ENCODE data around the gene GPT2.
"Not testable (repeated sequence)": the region's sequence is repeated elsewhere in the genome, so short reads cannot be mapped to it uniquely, and the experiment has no call there.

Gene GPT2

DNA sequence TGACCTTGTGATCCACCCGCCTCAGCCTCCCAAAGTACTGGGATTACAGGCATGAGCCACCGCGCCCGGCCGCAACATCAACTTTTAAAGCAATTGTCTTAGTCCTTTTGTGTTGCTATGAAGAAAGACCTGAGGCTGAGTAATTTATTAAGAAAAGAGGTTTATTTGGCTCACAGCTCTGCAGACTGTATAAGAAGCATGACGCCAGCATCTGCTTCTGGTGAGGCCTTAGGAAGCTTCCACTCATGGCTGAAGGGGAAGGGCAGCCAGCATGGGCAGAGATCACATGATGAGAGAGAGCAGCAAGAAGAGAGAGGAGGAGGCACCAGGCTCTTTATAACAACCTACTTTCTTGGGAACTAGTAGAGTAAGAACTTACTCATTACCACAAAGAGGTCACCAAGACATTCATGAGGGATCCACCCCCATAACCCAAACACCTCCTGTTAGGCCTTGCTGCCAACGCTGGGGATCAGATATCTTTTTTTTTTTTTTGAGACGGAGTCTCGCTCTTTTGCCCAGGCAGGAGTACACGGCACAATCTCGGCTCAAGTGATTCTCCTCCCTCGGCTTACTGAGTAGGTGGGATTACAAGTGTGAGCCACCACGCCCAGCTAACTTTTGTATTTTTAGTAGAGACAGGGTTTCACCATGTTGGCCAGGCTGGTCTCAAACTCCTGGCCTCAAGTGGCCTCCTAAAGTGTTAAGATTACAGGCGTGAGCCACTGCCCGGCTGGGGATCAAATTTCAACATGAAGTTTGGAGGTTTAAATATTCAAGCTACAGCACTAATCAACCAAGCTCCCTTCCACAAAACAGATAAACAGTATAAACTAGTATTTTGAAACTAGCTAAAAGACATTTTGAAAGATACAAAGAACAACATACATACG is 21.4 kb upstream of the GPT2 start:
- DNase-seq: no peak

GRCh38 chr16:46866286-46866685 is 17.9 kb upstream of the GPT2 start:
- no peak for DNase-seq

GRCh38 chr16:46867486-46867885 is 16.7 kb upstream of the GPT2 start:
- DNase-seq: not testable (repeated sequence)

DNA sequence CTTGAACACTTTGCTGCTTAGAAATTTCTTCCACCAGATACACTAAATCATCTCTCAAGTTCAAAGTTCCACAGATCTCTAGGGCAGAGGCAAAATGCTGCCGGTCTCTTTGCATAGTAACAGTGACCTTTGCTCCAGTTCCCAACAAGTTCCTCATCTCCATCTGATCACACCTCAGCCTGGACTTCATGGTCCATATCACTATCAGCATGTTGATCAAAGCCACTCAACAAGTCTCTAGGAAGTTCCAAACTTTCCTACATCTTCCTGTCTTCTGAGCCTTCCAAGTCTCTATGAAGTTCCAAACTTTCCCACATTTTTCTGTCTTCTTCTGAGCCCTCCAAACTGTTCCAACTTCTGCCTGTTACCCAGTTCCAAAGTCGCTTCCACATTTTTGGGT is 15.3 kb upstream of the GPT2 start:
- DNase-seq: not testable (repeated sequence)

DNA sequence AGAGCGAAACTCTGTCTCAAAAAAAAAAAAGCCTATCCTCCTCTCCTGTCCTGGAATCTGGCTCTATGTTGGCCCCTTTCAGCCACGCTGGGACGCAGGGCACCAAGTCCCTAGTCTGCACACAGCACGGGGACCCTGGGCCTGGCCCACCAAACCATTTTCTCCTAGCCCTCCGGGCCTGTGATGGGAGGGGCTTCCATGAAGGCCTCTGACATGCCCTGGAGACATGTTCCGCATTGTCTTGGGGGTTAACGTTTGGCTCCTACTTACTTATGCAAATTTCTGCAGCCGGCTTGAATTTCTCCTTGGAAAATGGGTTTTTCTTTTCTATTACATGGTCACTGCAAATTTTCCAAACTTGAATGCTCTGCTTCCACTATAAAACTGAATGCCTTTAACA is 12.6 kb upstream of the GPT2 start:
- DNase-seq: no peak

DNA sequence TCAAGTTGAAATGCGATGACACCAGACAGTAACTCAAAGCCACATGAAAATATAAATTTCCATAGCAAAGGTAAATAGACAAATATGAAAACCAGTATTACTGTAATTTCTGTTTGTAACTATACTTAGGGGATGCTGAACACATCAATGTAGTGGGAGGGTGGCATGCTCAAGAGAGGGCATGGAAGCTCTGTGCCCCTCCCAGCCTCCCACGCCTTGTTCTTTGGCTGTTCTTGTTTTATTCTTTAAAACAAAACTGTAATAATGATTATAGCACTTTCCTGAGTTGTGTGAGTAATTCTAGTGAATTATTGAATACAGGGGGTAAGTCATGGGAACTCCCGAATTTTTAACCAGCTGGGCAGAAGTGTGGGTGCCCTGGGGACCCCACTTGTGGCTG is 11.0 kb upstream of the GPT2 start:
- no peak for DNase-seq

DNA sequence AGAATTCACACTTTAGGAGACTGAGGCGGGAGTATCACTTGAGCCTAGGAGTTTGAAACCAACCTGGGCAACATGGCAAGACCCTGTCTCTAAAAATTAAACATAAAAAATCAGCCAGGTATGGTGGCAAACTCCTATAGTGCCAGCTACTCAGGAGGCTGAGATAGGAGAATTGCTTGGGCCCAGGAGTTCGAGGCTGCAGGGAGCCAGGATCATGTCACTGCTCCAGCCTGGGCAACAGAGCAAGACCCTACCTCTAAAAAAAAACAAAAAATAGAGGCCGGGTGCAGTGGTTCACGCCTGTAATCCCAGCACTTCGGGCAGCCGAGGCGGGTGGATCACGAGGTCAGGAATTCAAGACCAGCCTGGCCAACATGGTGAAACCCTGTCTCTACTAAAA is 8.9 kb upstream of the GPT2 start:
- no peak for DNase-seq

- no peak for DNase-seq
Measured at GRCh38 chr16:46882304-46882939, 1.7 kb upstream of the GPT2 start.

- no peak for DNase-seq
Measured at GRCh38 chr16:46882940-46883307, 1.2 kb upstream of the GPT2 start.

DNA sequence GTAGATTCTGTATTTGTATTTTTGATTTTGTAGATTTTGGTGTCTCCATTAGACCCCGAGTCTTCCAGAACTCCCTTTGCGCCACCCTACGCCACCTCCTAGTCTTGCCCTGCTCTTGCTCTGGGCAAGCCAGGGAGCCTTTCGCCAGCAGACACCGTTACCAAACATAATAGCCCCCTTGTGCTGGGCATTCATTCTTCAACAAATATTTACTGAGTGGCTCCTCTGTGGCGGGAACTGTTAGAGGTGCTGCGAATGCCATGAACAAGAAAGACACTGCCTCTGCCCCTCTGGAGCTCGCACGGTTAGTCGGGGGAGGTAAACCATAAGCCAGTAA is 841 bp upstream of the GPT2 start:
- peak in 1 of 2 donors; percentile 4 for DNase-seq

DNA sequence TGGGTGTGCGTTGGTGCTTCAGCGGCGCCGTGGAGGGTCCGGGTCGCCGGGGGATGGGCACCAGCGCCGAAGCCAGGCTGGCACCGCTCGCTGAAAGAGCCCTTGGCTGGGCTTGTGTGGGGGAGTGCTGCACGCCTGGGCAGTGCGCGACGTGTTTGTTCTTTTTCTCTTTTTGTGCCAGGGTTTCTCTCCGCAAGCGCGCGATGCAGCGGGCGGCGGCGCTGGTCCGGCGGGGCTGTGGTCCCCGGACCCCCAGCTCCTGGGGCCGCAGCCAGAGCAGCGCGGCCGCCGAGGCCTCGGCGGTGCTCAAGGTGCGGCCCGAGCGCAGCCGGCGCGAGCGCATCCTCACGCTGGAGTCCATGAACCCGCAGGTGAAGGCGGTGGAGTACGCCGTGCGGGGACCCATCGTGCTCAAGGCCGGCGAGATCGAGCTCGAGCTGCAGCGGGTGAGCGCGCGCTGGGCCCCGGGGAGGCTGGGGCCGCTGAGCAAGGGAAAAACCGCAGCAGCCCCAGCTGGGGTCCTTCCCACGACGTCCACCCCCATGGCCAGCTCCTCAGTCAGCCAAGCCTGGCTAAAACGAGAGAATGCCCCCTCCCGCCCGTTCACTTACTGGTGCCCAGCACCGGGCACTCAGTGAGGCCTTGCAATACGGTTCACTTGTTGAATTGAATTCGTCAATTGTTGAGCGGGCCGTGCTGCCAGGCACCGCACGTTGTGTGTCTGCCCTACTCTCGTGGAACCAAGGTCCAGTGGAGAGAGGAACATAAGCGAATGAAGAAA is 541 bp downstream of the GPT2 start:
- DNase-seq: peak in 1 of 2 donors; percentile 7

DNA sequence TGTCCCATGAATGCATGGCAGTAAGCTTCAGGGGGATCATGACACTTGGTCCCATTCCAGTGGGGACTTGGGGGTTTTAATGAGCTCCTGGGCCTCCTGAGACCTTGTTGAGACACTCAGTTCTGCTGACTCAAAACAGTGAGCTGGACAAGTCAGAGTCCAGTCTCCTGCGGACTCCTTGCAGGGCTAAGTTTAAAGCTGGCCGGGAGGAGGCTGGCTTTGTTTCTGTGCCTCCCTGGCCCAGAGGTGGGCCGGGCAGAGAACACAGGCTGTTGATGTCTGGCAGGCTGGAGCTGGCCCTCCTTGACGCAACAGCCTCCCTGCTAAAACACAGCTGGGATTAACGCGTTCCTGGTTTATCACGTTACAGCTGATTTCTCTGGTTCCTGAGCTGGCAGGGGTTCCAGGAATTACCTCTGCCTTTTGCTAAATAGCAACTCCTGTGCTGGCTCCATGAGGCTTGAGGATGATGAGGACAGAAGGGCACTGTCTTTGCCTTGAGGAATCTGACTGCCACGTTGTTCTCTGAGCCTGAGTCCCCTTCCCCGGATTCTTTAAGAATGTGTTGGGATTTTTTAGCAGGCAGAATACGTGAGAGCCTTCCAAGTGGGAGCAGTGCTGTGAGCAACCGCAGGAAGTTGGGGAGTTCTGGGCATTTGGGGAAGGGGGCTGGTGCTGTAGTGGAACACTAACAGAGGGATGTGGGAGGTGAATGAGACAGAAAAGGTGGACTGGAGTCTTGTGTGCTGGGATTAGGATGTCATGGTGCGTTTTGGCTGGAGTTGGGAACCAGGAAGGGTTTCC is 2.0 kb downstream of the GPT2 start:
- DNase-seq: no peak

DNA sequence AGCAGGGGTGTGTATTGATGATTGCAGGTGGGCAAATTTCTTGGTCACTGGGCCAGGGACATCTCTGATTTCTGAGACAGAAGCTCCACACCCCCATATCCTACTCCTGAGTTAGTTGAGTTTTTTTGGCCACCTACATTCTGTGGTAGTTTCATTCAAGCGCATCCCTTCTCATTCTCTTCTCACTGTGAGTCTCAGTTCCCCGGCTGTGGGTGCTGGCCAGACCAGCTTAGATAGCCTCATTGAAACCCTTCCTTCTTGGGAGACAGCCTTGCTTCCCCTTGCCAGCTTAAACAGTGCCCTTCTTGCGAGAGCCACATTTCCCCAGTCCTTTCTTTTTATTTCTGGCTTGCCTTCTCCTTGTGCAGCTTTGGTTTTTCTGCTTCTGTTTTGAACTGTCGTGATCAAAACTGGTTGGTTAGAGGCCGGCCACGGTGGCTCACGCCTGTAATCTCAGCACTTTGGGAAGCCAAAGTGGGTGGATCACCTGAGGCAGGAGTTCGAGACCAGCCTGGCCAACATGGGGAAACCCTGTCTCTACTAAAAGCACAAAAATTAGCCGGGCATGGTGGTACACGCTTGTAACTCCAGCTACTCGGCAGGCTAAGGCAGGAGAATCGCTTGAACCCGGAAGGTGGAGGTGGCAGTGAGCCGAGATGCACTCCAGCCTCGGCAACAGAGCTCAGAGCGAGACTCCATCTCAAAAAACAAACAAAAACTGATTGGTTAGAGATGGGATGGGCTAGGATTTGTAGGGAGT is 2.8 kb downstream of the GPT2 start:
- no peak for DNase-seq

DNA sequence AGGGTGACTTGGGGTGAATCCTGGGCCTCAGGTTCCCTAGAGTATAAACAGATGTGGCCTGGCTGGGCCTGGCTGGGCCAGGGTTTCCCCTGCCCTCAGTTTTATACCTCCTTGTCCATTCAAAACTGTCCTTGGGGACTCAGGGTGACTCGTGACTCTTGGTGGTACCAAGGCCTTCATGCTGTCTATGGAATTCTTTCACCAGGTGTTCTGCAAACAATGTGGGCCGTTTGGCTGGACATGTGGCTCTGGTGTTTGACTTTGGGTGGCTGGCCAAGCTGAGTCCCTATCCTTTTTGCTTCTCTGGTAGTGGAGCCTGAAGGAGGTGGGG is 3.3 kb downstream of the GPT2 start:
- DNase-seq: no peak

DNA sequence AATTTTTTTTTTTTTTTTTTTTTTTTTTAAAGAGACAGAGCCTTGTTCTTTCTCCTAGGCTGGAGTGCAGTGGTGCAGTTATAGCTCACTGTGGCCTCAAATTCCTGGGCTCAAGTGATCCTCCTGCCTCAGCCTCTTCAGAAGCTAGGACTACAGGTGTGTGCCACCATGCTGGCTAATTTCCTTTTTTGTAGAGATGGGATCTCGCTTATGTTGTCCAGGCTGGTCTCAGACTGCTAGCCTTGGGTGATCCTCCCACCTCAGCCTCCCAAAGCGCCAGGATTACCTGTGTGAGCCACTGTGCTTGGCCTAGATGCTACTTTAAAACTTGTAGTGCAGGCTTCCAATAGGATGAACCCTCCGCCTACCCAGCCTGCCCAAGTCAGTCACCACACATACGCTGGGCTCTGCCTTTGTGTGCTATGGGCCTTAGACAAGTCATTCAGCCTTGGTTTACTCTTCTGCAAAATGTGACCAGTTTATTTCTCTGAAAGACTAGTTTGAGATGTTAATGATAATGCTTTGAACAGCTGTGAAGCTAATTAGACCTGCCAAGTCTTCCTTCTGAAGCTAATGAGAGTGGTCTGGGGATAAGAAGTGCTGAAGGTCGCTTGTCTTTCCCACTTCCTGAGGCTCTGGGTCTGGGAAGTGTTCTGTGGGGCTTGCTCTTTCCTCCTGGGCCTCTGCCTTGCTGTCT is 5.2 kb downstream of the GPT2 start:
- no peak for DNase-seq

DNA sequence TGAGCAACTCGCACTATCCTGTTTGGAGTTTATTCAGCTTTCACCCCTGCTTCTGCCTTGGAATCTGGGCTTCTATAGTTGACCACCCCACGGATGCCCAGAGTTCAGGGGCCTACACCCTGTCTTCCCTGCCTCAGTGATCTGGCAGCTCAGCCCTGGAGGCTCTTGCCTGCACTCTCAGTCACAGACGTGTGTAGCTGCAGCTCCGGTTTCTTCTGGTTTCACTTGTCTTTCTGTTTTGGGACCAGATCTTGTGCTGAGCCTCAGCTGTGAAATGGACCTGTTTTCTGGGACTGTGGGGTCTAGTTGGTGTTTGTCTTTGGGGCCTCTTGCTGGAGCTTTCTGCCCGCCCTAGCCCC is 5.8 kb downstream of the GPT2 start:
- no peak for DNase-seq

GRCh38 chr16:46891910-46892309 is 7.7 kb downstream of the GPT2 start:
- no peak for DNase-seq

- no peak for DNase-seq
Measured at GRCh38 chr16:46894036-46894672, 10.0 kb downstream of the GPT2 start.

DNA sequence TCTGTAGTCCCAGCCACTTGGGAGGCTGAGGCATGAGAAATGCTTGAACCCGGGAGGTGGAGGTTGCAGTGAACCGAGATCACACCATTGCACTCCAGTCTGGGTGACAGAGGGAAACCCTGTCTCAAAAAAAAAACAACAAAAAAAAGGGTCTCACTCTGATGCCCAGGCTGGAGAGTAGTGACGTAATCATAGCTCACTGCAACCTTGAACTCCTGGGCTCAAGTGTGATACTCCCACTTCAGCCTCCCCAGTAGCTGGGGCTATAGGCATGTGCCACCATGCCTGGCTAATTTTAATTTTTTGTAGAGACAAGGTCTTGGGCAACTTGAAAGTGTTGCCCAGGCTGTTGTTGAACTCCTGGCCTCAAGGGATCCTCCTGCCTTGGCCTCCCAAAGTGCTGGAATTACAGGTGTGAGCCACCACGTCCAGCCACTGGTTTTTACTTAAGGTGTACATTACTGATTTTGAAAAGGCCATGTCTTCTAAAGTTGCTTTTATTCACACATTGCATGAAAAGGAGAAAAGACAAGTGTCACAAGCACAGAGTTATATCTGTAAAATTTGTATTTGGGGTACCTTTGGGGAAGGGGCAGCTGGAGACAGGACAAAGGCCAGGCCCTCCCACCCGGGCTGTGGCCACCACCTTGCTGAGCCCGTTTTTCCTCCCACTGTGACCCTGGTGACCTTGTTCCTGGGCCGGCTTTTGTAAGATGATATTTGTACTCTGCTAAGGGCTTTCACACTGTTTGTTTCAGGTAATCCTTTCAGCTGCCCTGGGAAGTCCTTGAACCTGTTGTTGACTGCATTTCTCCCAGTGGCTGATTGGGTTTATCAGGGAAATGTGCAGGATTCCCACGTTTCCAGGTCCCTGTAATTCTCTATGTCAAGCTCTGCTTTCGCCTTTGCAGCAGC is 11.5 kb downstream of the GPT2 start:
- DNase-seq: no peak

GRCh38 chr16:46896314-46896968 is 12.3 kb downstream of the GPT2 start:
- DNase-seq: no peak

Measured in activated CD4-positive, alpha-beta T cell treated with anti-CD3 and anti-CD28 coated beads for 4 hours (primary cell).